ENCODE results near the gene WWOX.

- TF ChIP-seq ZNF565 (CRISPR knock-in tag; conservative IDR thresholded peaks at IDR 0.05; ENCODE audit: low read depth): no peak
- no peak for TF ChIP-seq CSDC2 (CRISPR knock-in tag; IDR thresholded peaks at IDR 0.05)
- no peak for TF ChIP-seq RARB (CRISPR knock-in tag; IDR thresholded peaks at IDR 0.05)
Measured at GRCh38 chr16:78292844-78293380, 193.5 kb downstream of the WWOX start.

Data from SK-N-SH treated with all-trans-retinoic acid at 6 μM for 48 hours (cell line).